ENCODE measurements around the gene NEMP1. TPM values are rescaled to one million over a fixed set of nuclear protein-coding genes. Genes with fewer than 3 reads are reported as not detected.

NEMP1 gene
- total and polyA plus RNA-seq, 2 of the 8 experiments (the other 6 are each of a cell fraction or from before 2014, with no cell fraction given): 30.1 to 43.2 TPM

- WGBS, 2 experiments (ENCODE audit: extremely low coverage in 1 of 2, insufficient coverage in 1 of 2, insufficient read length in 1 of 2, insufficient replicate concordance in 2 of 2, low coverage in 1 of 2, low lambda C conversion rate in 2 of 2, missing lambda C conversion rate in 1 of 2): 80% methylated on average over 10 of the region's 10 CpGs; no CpG with 5 or more reads in 1 of the 2 experiments
- Histone ChIP-seq H4K8ac (ENCODE audit: extremely low read depth, insufficient read depth, low read length) (no peak overlapping the region), H2BK12ac (ENCODE audit: low read depth, low read length) (peak overlapping the region; percentile 82; the same call in 1 of the 2 replicates), H4K91ac (replicated peaks; ENCODE audit: insufficient read length, low read length) (peak overlapping the region; percentile 52), H3K14ac (ENCODE audit: insufficient read length) (no peak overlapping the region), H3K79me2 (ENCODE audit: control insufficient read depth in 1 of 2, insufficient read depth in 2 of 2, low read length in 2 of 2) (peaks cover 0 to 37% of the 10 kb centered on the region in 2 experiments), H4K5ac (ENCODE audit: insufficient read length, low read depth, low read length) (no peak overlapping the region), H4K20me1 (replicated peaks in 1 of 2; ENCODE audit: control insufficient read depth in 1 of 2, insufficient read depth in 2 of 2, low read length in 2 of 2) (peaks cover 0 to 6% of the 10 kb centered on the region in 2 experiments), H3K36me3 (ENCODE audit: control insufficient read depth in 2 of 4, insufficient read depth in 4 of 4, low read length in 3 of 4) (peaks cover 20 to 27% (median 26%) of the 10 kb centered on the region in 4 experiments), H3K4me3 (ENCODE audit: extremely low read depth in 1 of 4, insufficient read depth in 2 of 4, low read depth in 3 of 4, low read length in 4 of 4) (peak overlapping the region in 3 of 4 experiments; percentile 3 to 32 (median 21); a peak in 2 of 8 replicates), H3K18ac (ENCODE audit: extremely low read depth, low read length) (no peak overlapping the region), H3K9me3 (ENCODE audit: insufficient read depth in 2 of 2, low read depth in 1 of 2, low read length in 1 of 2) (no peaks in the 10 kb centered on the region), H3K23ac (ENCODE audit: insufficient read length) (no peak overlapping the region), H3K27ac (ENCODE audit: low read depth, low read length) (no peak overlapping the region), H3K23me2 (ENCODE audit: low read depth, low read length) (no peaks in the 10 kb centered on the region; the same call in 1 of the 2 replicates), H2AK5ac (ENCODE audit: low read depth, low read length) (no peak overlapping the region), H3K4ac (replicated peaks; ENCODE audit: insufficient read length, low read depth, low read length) (no peak overlapping the region), H2BK120ac (replicated peaks; ENCODE audit: low read depth, low read length) (no peak overlapping the region), H3K4me2 (ENCODE audit: insufficient read depth in 1 of 2, low read depth in 2 of 2, low read length in 2 of 2) (peak overlapping the region in 1 of 2 experiments; percentile 68; a peak in 1 of 4 replicates), H2BK5ac (ENCODE audit: low read depth, low read length) (no peak overlapping the region), H2BK15ac (ENCODE audit: low read length) (peak overlapping the region; percentile 32; the same call in 1 of the 2 replicates), H3K9ac (replicated peaks in 1 of 4; ENCODE audit: extremely low read depth in 1 of 4, low read depth in 3 of 4, low read length in 3 of 4) (no peak overlapping the region), H2AFZ (ENCODE audit: low read length) (no peak overlapping the region), H3K56ac (replicated peaks; ENCODE audit: insufficient read length, low read depth, low read length) (no peak overlapping the region), H3K4me1 (replicated peaks in 1 of 4; ENCODE audit: control insufficient read depth in 3 of 4, insufficient read depth in 4 of 4, low read length in 3 of 4) (peaks cover 2 to 15% (median 11%) of the 10 kb centered on the region in 4 experiments; a peak in 6 of 7 replicates), H3K79me1 (ENCODE audit: low read depth, low read length) (peaks cover 12% of the 10 kb centered on the region; the same call in 1 of the 2 replicates), H3K27me3 (replicated peaks in 1 of 4; ENCODE audit: control insufficient read depth in 3 of 4, extremely low read depth in 1 of 4, insufficient read depth in 3 of 4, low read length in 3 of 4) (no peaks in the 10 kb centered on the region), H2BK20ac (ENCODE audit: low read length) (no peak overlapping the region)
- FAIRE-seq (no peak), DNase-seq (ENCODE audit: low read depth in 1 of 2, low spot score in 2 of 2) (no peak)
- POLR2A ChIA-PET (ENCODE audit: partially characterized antibody): interaction anchor here (0.5 to 1.4 kb wide), 4 partner anchors 10 to 1798 kb away, joined by 3 to 4 read pairs (median 4); partner anchors contain the start of genes NACA and TAC3
- TF ChIP-seq PHF8 (conservative IDR thresholded peaks at IDR 0.05; ENCODE audit: low read depth, low read length) (no peak), GABPA (IDR thresholded peaks at IDR 0.05; ENCODE audit: borderline replicate concordance, insufficient read depth, low read length) (no peak)
- CTCF ChIA-PET (ENCODE audit: partially characterized antibody): interaction anchor here (0.6 to 10.6 kb wide), 22 partner anchors 10 to 1040 kb away, joined by 3 to 187 read pairs (median 6); partner anchors contain the start of genes HSD17B6, STAT6 and TAC3
These were observed 71.6 kb downstream of the NEMP1 start for GRCh38 chr12:57006809-57007475.
